HUES6 (cell line): ENCODE data around the gene FLT1.

ENCODE experiments used
- H3K27ac ChIP-seq: 2 replicates; pipeline ENCODE4 v1.7.0; 2013; ENCODE audit warnings: low read depth, mild to moderate bottlenecking, low read length, inconsistent platforms
- H3K27me3 ChIP-seq: 2 replicates; pipeline ENCODE4 v1.6.1; 2013; ENCODE audit warnings: low read length; ENCODE audit not compliant: control insufficient read depth, insufficient read depth
- H3K36me3 ChIP-seq: 2 replicates; pipeline ENCODE4 v1.6.1; 2013; ENCODE audit warnings: low read length; ENCODE audit not compliant: control insufficient read depth, insufficient read depth
- H3K4me1 ChIP-seq: 2 replicates; pipeline ENCODE4 v1.6.1; 2013; ENCODE audit warnings: low read length; ENCODE audit not compliant: control insufficient read depth, insufficient read depth
- H3K4me3 ChIP-seq: 2 replicates; pipeline ENCODE4 v1.5.1; 2013; ENCODE audit warnings: low read depth, low read length
- H3K9ac ChIP-seq: one replicate; pipeline ENCODE4 v1.6.1; 2013; ENCODE audit warnings: mild to moderate bottlenecking, low read length
- H3K9me3 ChIP-seq: 2 replicates; pipeline ENCODE4 v1.6.1; 2013; ENCODE audit warnings: low read depth, low read length; ENCODE audit not compliant: control insufficient read depth, insufficient read depth

The FLT1 gene

GRCh38 chr13:28497143-28497876 lies 2.4 kb upstream of the FLT1 start:
- peaks cover 53% of the 10 kb centered on the region for H3K27me3 ChIP-seq
- H3K4me3 ChIP-seq: no peak overlapping the region
- H3K4me1 ChIP-seq: peaks cover 19% of the 10 kb centered on the region
- H3K9ac ChIP-seq: no peak overlapping the region
- no peak overlapping the region for H3K27ac ChIP-seq
- no peaks in the 10 kb centered on the region for H3K9me3 ChIP-seq
- no peaks in the 10 kb centered on the region for H3K36me3 ChIP-seq

DNA sequence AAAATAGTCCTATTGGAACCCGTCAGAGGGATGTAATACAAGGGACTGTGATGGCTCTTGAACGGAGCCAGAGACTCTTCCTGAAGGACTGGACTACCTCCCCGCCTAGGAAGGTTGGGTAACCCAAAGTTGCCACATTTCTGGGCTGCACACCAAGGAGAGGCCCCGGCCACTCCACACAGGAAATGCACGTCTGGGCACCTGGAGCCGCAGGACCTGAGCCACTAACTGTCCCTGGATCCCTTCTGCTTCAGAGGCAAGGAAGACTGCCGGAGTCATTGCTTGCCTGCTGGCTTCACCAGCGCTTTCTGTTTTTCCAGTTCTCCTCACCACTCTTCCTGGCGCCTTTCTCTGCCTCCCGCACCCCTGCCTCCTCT lies 1.2 kb upstream of the FLT1 start:
- Histone ChIP-seq H3K9ac (no peak overlapping the region), H3K27ac (no peak overlapping the region), H3K9me3 (no peaks in the 10 kb centered on the region), H3K4me3 (peak overlapping the region; percentile 93), H3K36me3 (no peaks in the 10 kb centered on the region), H3K4me1 (peaks cover 27% of the 10 kb centered on the region), H3K27me3 (peaks cover 53% of the 10 kb centered on the region)

GRCh38 chr13:28495538-28496187 lies 735 bp upstream of the FLT1 start:
- Histone ChIP-seq H3K27ac (no peak overlapping the region), H3K9ac (peak overlapping the region; percentile 79), H3K9me3 (no peaks in the 10 kb centered on the region), H3K4me1 (peaks cover 32% of the 10 kb centered on the region), H3K27me3 (peaks cover 53% of the 10 kb centered on the region), H3K36me3 (no peaks in the 10 kb centered on the region), H3K4me3 (peak overlapping the region; percentile 93)

- H3K36me3 ChIP-seq: peaks cover 6% of the 10 kb centered on the region; the same call in 1 of the 2 replicates
- no peak overlapping the region; the same call in 1 of the 2 replicates for H3K27ac ChIP-seq
- peak overlapping the region; percentile 79 for H3K9ac ChIP-seq
- H3K4me3 ChIP-seq: peak overlapping the region; percentile 93
- peaks cover 53% of the 10 kb centered on the region for H3K27me3 ChIP-seq
- H3K4me1 ChIP-seq: peaks cover 44% of the 10 kb centered on the region
- H3K9me3 ChIP-seq: no peaks in the 10 kb centered on the region
Observed at GRCh38 chr13:28494504-28494777, 487 bp downstream of the FLT1 start.

DNA sequence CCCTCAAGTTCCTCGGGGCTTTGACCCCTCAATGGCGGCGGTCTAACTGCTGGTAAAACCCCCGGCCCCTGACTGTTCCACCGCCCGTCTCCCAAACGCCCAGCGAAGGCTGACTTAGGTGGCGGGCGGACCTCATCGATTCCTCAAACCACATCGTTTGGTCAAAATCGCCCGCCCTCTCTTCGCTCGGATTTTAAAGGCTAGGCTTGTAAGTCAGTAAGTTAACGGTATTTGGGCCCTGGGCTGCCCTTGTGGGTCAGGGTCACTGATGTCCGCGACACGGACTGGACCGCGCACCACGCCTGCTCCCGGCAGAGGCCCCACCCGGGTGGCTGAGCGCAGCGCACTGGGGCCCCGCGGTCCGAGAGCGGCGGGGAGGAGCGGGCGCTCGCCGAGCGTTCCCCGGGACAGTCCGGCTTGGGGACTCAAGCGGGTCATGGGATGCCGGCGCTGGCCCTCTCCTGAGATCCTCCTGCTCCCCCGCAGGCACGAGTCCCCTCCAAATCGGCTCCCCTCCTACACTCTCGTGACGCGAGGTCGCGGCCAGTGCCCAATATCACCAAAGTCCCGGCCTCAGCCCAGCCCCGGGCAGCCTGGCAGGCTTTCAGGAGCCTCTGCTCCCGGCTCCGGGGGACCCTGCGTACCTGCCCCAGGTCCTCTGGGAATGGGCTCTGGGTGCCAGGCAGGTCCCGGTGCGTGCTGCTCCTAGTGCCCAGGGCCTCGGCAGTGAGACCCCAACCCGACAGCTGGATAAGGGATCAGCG lies 1.0 kb downstream of the FLT1 start:
- H3K4me1 ChIP-seq: peaks cover 50% of the 10 kb centered on the region
- H3K27ac ChIP-seq: no peak overlapping the region; the same call in 1 of the 2 replicates
- peak overlapping the region; percentile 79 for H3K9ac ChIP-seq
- H3K27me3 ChIP-seq: peaks cover 53% of the 10 kb centered on the region
- H3K9me3 ChIP-seq: no peaks in the 10 kb centered on the region
- peak overlapping the region; percentile 93 for H3K4me3 ChIP-seq
- peaks cover 11% of the 10 kb centered on the region; the same call in 1 of the 2 replicates for H3K36me3 ChIP-seq

- Histone ChIP-seq H3K27ac (no peak overlapping the region), H3K9ac (peak overlapping the region; percentile 22), H3K4me1 (peaks cover 52% of the 10 kb centered on the region), H3K27me3 (peaks cover 48% of the 10 kb centered on the region), H3K9me3 (no peaks in the 10 kb centered on the region), H3K4me3 (peak overlapping the region; percentile 93), H3K36me3 (peaks cover 12% of the 10 kb centered on the region; the same call in 1 of the 2 replicates)
Observed at GRCh38 chr13:28492569-28493367, 2.2 kb downstream of the FLT1 start.

- H3K9ac ChIP-seq: no peak overlapping the region
- no peak overlapping the region for H3K27ac ChIP-seq
- no peak overlapping the region for H3K4me3 ChIP-seq
- peaks cover 21% of the 10 kb centered on the region for H3K27me3 ChIP-seq
- H3K4me1 ChIP-seq: peaks cover 51% of the 10 kb centered on the region
- peaks cover 23% of the 10 kb centered on the region for H3K36me3 ChIP-seq
- H3K9me3 ChIP-seq: no peaks in the 10 kb centered on the region
Observed at GRCh38 chr13:28490061-28490460, 4.9 kb downstream of the FLT1 start.

DNA sequence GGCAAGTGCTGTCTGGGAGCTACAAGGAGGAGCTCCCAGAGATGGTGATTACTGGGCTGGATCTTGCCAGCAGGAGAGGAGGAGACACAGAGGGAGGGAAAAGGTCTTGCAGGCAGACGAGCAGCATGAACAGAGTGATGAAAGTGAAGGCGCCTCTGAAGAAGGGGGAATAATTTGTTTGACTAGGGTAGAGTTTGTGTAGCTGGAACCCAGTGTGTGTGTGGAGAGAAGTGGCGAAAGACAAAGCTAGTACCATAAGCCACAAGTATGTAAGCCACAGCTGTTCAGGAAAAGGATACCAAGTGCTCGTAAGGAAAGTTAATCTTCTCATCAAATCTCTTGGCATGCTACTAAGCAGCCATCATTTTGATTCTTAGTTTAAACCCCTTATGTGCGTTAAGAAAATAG lies 5.4 kb downstream of the FLT1 start:
- peaks cover 23% of the 10 kb centered on the region for H3K36me3 ChIP-seq
- peaks cover 53% of the 10 kb centered on the region for H3K4me1 ChIP-seq
- no peak overlapping the region for H3K27ac ChIP-seq
- no peak overlapping the region for H3K9ac ChIP-seq
- H3K27me3 ChIP-seq: peaks cover 19% of the 10 kb centered on the region
- no peaks in the 10 kb centered on the region for H3K9me3 ChIP-seq
- H3K4me3 ChIP-seq: no peak overlapping the region

GRCh38 chr13:28488376-28489005 lies 6.4 kb downstream of the FLT1 start:
- H3K4me1 ChIP-seq: peaks cover 62% of the 10 kb centered on the region
- peaks cover 23% of the 10 kb centered on the region for H3K36me3 ChIP-seq
- no peaks in the 10 kb centered on the region for H3K9me3 ChIP-seq
- H3K4me3 ChIP-seq: no peak overlapping the region
- no peak overlapping the region for H3K9ac ChIP-seq
- H3K27ac ChIP-seq: no peak overlapping the region
- H3K27me3 ChIP-seq: peaks cover 9% of the 10 kb centered on the region

GRCh38 chr13:28485996-28486543 lies 8.9 kb downstream of the FLT1 start:
- peaks cover 25% of the 10 kb centered on the region for H3K36me3 ChIP-seq

More at GRCh38 chr13:28485996-28486543, 8.9 kb downstream of the FLT1 start:
- H3K4me3 ChIP-seq: no peak overlapping the region
- H3K4me1 ChIP-seq: peaks cover 55% of the 10 kb centered on the region
- H3K27ac ChIP-seq: no peak overlapping the region
- H3K9me3 ChIP-seq: no peaks in the 10 kb centered on the region
- H3K27me3 ChIP-seq: no peaks in the 10 kb centered on the region
- H3K9ac ChIP-seq: no peak overlapping the region
